HepG2 (cell line): ENCODE data around the gene CYBC1. TPM values are rescaled to one million over a fixed set of nuclear protein-coding genes. Genes with fewer than 3 reads are reported as not detected.

Experiments
- ATAC-seq: fragments of 200-7000 bp; cut with Tn5 transposase; 3 replicates; pipeline ENCODE4 v1.9.1; 2020; ENCODE audit warnings: mild to moderate bottlenecking, moderate library complexity
- BruUV-seq: library from RNA; stranded (reverse); fragments of 400-500 nt; replicated peaks from 2 replicates; lab custom pipeline; 2021; lab: Mats Ljungman, UMichigan
- CTCF ChIA-PET: fragments of 300-600 bp; formaldehyde crosslinking; extraction: SDS; loops from one replicate; lab custom pipeline; 2021; ENCODE audit warnings: low total read pairs, inconsistent platforms, low intra/inter-chr PET ratio; lab: Yijun Ruan, JAX
- POLR2A ChIA-PET: fragments of 350-600 bp; sonication (Branson Sonifier 250); formaldehyde crosslinking; loops from one replicate; lab custom pipeline; 2020; ENCODE audit warnings: antibody characterized with exemption, inconsistent platforms; lab: Yijun Ruan, JAX
- DNase-seq: peaks from one replicate; pipeline ENCODE4 v3.0.0-alpha.2; 2015; ENCODE audit warnings: low spot score
- FAIRE-seq: peaks from 3 replicates; lab custom pipeline; 2011; peaks lifted over from hg19 to GRCh38; lab: Jason Lieb, UNC
- H2AFZ ChIP-seq: one replicate; pipeline ENCODE4 v1.6.1; 2011; ENCODE audit warnings: low read length, inconsistent platforms
- H3K27ac ChIP-seq: fragments of 300-600 bp; 3 replicates; pipeline ENCODE4 v1.8.0; 2011; ENCODE audit warnings: mixed run types, mild to moderate bottlenecking, mixed read lengths, low read length, inconsistent platforms; ENCODE audit not compliant: insufficient read depth; ENCODE audit errors: extremely low read length
- H3K27me3 ChIP-seq, 2 experiments: fragments of 200-600 bp in 1 of 2; 2 replicates in 1 of 2; 3 replicates in 1 of 2; pipeline versions ENCODE4 v1.6.0 to v1.8.0; 2011; ENCODE audit warnings: low read length in 2 of 2, mild to moderate bottlenecking in 2 of 2, moderate library complexity in 2 of 2, inconsistent platforms in 1 of 2; ENCODE audit not compliant: insufficient read depth in 2 of 2, control insufficient read depth in 1 of 2
- H3K36me3 ChIP-seq, 2 experiments: fragments of 200-600 bp in 1 of 2; replicated peaks in 1 of 2; 2 replicates in 1 of 2; 3 replicates in 1 of 2; pipeline versions ENCODE4 v1.5.1 to v1.8.0; 2011; ENCODE audit warnings: low read length in 2 of 2, inconsistent platforms in 1 of 2; ENCODE audit not compliant: insufficient read depth in 2 of 2, control insufficient read depth in 1 of 2
- H3K4me1 ChIP-seq: 2 replicates; pipeline ENCODE4 v1.5.1; 2012; ENCODE audit warnings: low read length, inconsistent platforms; ENCODE audit not compliant: insufficient read depth
- H3K4me2 ChIP-seq: 2 replicates; pipeline ENCODE4 v1.6.0; 2011; ENCODE audit warnings: low read depth, low read length, inconsistent platforms
- H3K4me3 ChIP-seq, 3 experiments: fragments of 200-600 bp in 1 of 3; sonication (generic), shearing (Covaris generic) in 1 of 3; replicated peaks in 1 of 3; 2 replicates each; pipeline ENCODE4 v1.5.1; 2011 to 2016; ENCODE audit warnings: low read length in 3 of 3, inconsistent platforms in 2 of 3, low read depth in 2 of 3, mild to moderate bottlenecking in 2 of 3, control low read depth in 1 of 3, mixed read lengths in 1 of 3; ENCODE audit not compliant: insufficient read depth in 1 of 3
- H3K79me2 ChIP-seq: one replicate; pipeline ENCODE4 v1.6.1; 2011; ENCODE audit warnings: low read length, inconsistent platforms; ENCODE audit not compliant: insufficient read depth
- H3K9ac ChIP-seq: 2 replicates; pipeline ENCODE4 v1.6.0; 2011; ENCODE audit warnings: mild to moderate bottlenecking, low read depth, low read length, inconsistent platforms; ENCODE audit not compliant: insufficient read depth
- H3K9me3 ChIP-seq: 2 replicates; pipeline ENCODE4 v1.5.1; 2012; ENCODE audit warnings: mild to moderate bottlenecking, low read length
- H4K20me1 ChIP-seq: 2 replicates; pipeline ENCODE4 v1.6.0; 2011; ENCODE audit warnings: inconsistent platforms, mild to moderate bottlenecking, low read length, moderate library complexity; ENCODE audit not compliant: insufficient read depth
- DR1 ChIP-seq: sonication (generic); formaldehyde crosslinking; IDR thresholded peaks from 2 replicates; pipeline ENCODE4 v1.8.0; 2021; ENCODE audit warnings: mild to moderate bottlenecking, missing genetic modification reagents, inconsistent platforms
- HNRNPK ChIP-seq: fragments of 200-400 bp; formaldehyde crosslinking; IDR thresholded peaks from 2 replicates; pipeline ENCODE4 v1.6.1; 2018; ENCODE audit warnings: low read length, low read depth, moderate library complexity, mild to moderate bottlenecking; ENCODE audit not compliant: poor library complexity, severe bottlenecking
- HOXA9 ChIP-seq: sonication (generic); formaldehyde crosslinking; IDR thresholded peaks from 2 replicates; pipeline ENCODE4 v1.8.1; 2022; ENCODE audit warnings: missing genetic modification reagents, mild to moderate bottlenecking, moderate library complexity, borderline replicate concordance
- KLF13 ChIP-seq: sonication (generic); formaldehyde crosslinking; IDR thresholded peaks from 2 replicates; pipeline ENCODE4 v1.4.0; 2020; ENCODE audit warnings: mild to moderate bottlenecking, missing genetic modification reagents
- NFKBIZ ChIP-seq: IDR thresholded peaks from 2 replicates; pipeline ENCODE4 v1.6.1; 2018; ENCODE audit warnings: missing genetic modification reagents, missing compliant biosample characterization
- ZNF180 ChIP-seq: sonication (generic); formaldehyde crosslinking; IDR thresholded peaks from 2 replicates; pipeline ENCODE4 v1.4.0; 2020; ENCODE audit warnings: low read depth, missing genetic modification reagents, borderline replicate concordance
- ZNF879 ChIP-seq: sonication (generic); formaldehyde crosslinking; IDR thresholded peaks from 2 replicates; pipeline ENCODE4 v1.8.1; 2023; ENCODE audit warnings: missing genetic modification reagents
- WGBS: methylation state at CpG from one replicate; pipeline ENCODE4 v1.1.6; 2017; ENCODE audit warnings: low lambda C conversion rate; 5-methylcytosine and 5-hydroxymethylcytosine counted together
- in situ Hi-C: cut with HindIII; loops from 2 replicates; pipeline ENCODE4 v1.10.0; 2017; ENCODE audit warnings: low pct_unique_long_range_greater_than_20kb; ENCODE audit not compliant: extremely low pct_ligation_motif_present
- intact Hi-C: fragments of 100-400 bp; cut with micrococcal nuclease; formaldehyde crosslinking; loops from one replicate; pipeline ENCODE4 v1.10.0; 2022; ENCODE audit not compliant: unreplicated experiment
- polyA plus RNA-seq, 8 experiments: library from polyadenylated mRNA; depleted of rRNA in 3 of 8; stranded (reverse) in 7 of 8; unstranded in 1 of 8; fragments of >200 nt; fragmentation: Illumina TruSeq in 4 of 8; extraction: Trizol in 4 of 8; gene quantifications; 2 replicates each; pipeline versions ENCODE4 v1.2.1 to v1.2.3, GENCODE V29; 2011 to 2016; ENCODE audit warnings: low read depth in 4 of 8, missing spikeins in 1 of 8, mixed read lengths in 1 of 8; ENCODE audit not compliant: insufficient read depth in 1 of 8
- total RNA-seq, 5 experiments: library from RNA; depleted of rRNA; stranded (reverse); fragments of >200 nt; fragmentation: Illumina TruSeq; extraction: Trizol; gene quantifications; 2 replicates each; pipeline ENCODE4 v1.2.3, GENCODE V29; 2016; ENCODE audit warnings: low read depth in 1 of 5
- TF ChIP-seq, protein P1 (sequence below): sonication (generic); formaldehyde crosslinking; conservative IDR thresholded peaks from 2 replicates; pipeline ENCODE4 v1.8.0; 2022; ENCODE audit warnings: missing genetic modification reagents

CYBC1 gene
- total and polyA plus RNA-seq, 2 of the 13 experiments (the other 11 are each of a cell fraction or from before 2014, with no cell fraction given), result 43.4 to 44.1 TPM

DNA sequence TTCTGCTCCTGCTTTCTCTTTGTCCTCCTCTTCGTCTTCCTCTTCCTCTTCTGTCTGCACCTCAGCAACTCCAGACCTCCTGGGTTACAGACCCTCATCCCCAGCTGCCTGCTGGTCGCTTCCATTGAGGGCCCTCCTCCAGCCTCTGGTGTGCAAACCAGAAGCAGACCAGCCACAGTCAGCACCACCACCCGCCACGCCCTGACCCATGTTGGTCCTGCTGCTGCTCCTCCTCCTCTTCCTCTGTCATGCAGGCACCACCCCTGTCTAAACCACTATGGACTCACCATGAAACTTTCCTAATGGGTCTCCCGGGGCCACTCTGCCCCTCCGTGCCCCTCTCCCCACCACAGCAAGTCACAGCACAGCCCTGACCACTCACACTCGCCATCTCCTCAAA lies 20.7 kb downstream of the CYBC1 start:
- H3K4me2 ChIP-seq, result no peak overlapping the region
- FAIRE-seq, result no peak
- DNase-seq, result no peak
- H3K4me3 ChIP-seq, result no peak overlapping the region
- no peaks in the 10 kb centered on the region for H3K27me3 ChIP-seq
- POLR2A ChIA-PET, result no interaction called here
- H3K79me2 ChIP-seq, result no peaks in the 10 kb centered on the region
- no TSS peak for BruUV-seq
- CTCF ChIA-PET, result no interaction called here
- no peak overlapping the region for H2AFZ ChIP-seq
- H3K27ac ChIP-seq, result no peak overlapping the region
- no peaks in the 10 kb centered on the region for H3K4me1 ChIP-seq
- intact Hi-C loops (no loop called here), in situ Hi-C loops (no loop called here)
- WGBS, result 94% methylated on average over 7 of the region's 7 CpGs
- H3K9ac ChIP-seq, result no peak overlapping the region
- ATAC-seq, result no peak
- no peaks in the 10 kb centered on the region for H3K9me3 ChIP-seq
- H4K20me1 ChIP-seq, result no peaks in the 10 kb centered on the region; the same call in 1 of the 2 replicates
- TF ChIP-seq HOXA9 (CRISPR knock-in tag), result no peak
- TF ChIP-seq KLF13 (CRISPR knock-in tag), result no peak
- no peak for TF ChIP-seq ZNF180
- TF ChIP-seq, protein P1, sequence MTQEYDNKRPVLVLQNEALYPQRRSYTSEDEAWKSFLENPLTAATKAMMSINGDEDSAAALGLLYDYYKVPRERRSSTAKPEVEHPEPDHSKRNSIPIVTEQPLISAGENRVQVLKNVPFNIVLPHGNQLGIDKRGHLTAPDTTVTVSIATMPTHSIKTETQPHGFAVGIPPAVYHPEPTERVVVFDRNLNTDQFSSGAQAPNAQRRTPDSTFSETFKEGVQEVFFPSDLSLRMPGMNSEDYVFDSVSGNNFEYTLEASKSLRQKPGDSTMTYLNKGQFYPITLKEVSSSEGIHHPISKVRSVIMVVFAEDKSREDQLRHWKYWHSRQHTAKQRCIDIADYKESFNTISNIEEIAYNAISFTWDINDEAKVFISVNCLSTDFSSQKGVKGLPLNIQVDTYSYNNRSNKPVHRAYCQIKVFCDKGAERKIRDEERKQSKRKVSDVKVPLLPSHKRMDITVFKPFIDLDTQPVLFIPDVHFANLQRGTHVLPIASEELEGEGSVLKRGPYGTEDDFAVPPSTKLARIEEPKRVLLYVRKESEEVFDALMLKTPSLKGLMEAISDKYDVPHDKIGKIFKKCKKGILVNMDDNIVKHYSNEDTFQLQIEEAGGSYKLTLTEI (CRISPR knock-in tag), result no peak
- H3K36me3 ChIP-seq, result peaks cover 5 to 6% of the 10 kb centered on the region in 2 experiments; a peak in 1 of 5 replicates

DNA sequence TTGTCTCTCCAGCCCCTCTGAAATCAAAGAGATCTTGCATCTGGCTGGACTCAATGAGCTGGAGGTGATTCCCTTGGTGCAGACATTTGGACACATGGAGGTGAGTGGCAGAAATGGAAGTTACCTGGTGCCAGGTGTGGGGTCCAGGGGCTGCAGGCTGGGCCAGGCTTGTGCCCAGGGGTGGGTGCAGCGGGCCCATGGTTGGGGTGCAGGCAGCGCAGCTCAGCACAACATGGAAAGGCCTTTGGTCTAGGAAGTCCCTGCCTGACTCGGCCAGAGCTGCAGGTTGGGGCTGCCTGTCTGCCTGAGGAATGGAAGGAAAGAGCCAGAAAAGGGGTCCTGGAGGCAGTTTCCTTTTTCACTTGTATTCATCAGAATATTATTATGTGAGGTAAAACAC lies 22.0 kb downstream of the CYBC1 start:
- no peak for DNase-seq
- POLR2A ChIA-PET, result no interaction called here
- no peak overlapping the region for H2AFZ ChIP-seq
- no peaks in the 10 kb centered on the region for H3K27me3 ChIP-seq
- no TSS peak for BruUV-seq
- WGBS, result 93% methylated on average over 3 of the region's 3 CpGs
- H3K79me2 ChIP-seq, result no peaks in the 10 kb centered on the region
- H4K20me1 ChIP-seq, result no peaks in the 10 kb centered on the region; the same call in 1 of the 2 replicates
- no peak overlapping the region for H3K4me3 ChIP-seq
- intact Hi-C loops, result no loop called here
- no peak for ATAC-seq
- H3K36me3 ChIP-seq, result peaks cover under 1 to 3% of the 10 kb centered on the region in 2 experiments; a peak in 1 of 5 replicates
- H3K4me2 ChIP-seq, result no peak overlapping the region
- in situ Hi-C loops, result no loop called here
- CTCF ChIA-PET, result no interaction called here
- no peaks in the 10 kb centered on the region for H3K4me1 ChIP-seq
- H3K9ac ChIP-seq, result no peak overlapping the region
- no peak overlapping the region for H3K27ac ChIP-seq
- no peak for FAIRE-seq
- TF ChIP-seq ZNF879 (no peak), HNRNPK (no peak), NFKBIZ (CRISPR knock-in tag) (no peak), DR1 (CRISPR knock-in tag) (0 out of 2 replicates have a peak, but pooled peaks have one; percentile 27)
- H3K9me3 ChIP-seq, result no peaks in the 10 kb centered on the region
